Measurements from ENCODE around the gene XYLB.
"Not testable (repeated sequence)": the region's sequence is repeated elsewhere in the genome, so short reads cannot be mapped to it uniquely, and the experiment has no call there.

Gene XYLB

GRCh38 chr3:38346587-38347410 lies at the start of gene XYLB:
TSS of gene XYLB (plus strand) at chr3:38346785. CDS start at chr3:38346869, 84 bp downstream.
- peak; percentile 30 for DNase-seq

- not testable (repeated sequence) for DNase-seq
Observed at GRCh38 chr3:38297053-38297452, 49.5 kb upstream of the XYLB start.

DNA sequence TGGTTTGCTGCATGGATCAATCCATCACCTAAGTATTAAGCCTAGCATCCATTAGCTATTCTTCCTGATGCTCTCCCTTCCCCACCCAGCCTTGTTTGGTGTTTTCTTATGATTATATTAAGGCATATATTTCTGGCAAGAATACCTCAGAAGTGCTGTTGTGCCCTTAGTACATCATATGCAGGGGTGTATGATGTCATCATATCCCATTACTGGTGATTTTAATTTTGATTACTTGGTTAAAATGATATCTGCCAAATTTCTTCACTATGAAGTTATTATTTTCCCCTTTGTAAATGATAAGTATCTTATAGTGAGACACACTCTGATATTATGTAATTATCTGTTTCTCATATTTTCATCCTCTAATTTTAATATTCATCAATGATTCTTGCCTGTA lies 49.0 kb upstream of the XYLB start:
- no peak for DNase-seq

- DNase-seq: no peak
Observed at GRCh38 chr3:38297947-38298711, 48.5 kb upstream of the XYLB start.

DNA sequence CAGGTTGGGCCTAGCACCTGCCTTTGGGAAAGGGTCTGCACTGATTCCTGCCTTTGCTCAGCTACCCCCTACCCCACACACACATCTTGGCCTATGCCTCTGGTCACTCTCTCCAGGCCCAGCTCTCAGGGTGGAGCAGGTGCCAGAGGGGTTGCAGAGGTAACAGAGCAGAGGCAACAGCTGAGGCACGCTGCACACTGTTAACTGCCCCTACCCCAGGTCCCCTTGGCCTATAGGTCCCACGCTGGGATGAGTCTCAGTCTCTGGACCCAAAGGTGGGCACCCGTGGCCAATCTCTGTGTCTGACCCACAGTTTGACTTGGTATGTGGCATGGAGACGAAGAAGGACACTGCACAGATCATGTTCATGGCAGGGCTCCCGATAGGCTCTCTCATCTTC lies 39.6 kb upstream of the XYLB start:
- no peak for DNase-seq

DNA sequence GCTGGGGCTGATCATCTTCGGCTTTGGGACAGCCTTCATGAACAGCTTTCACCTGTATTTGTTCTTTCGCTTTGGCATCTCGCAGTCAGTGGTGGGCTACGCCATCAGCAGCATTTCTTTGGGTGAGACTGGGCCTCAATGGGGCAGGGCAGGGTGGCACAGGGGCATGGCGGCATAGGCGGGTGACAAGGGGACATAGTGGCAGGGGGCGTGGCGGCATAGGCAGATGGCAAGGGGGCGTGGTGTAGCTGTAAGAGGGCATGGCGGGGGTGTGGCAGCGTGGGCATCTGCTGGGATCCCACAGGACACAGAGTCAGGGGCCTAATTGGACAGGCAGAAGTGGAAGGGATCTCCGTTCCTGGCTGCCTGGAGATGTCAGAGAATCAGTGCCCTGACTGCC lies 39.0 kb upstream of the XYLB start:
- no peak for DNase-seq

DNA sequence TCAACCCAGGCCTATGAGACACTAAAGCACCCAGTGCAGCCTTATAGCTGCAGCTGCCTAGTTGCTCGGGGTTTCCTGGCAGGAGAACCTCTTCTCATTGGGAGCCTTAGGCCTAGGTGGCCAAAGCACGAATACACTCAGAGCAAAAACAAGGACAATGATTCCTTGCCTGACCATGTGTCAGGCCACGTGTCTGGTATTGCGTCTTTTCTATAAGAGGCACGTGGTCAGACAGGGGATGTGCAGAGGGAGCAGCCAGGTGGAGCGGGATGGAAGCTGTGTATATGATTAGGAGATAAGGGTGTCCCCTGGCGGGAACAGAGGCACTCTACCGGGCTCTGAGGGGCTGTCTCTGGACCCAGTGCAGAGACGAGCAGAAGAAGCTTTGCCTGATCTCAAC lies 38.1 kb upstream of the XYLB start:
- no peak for DNase-seq

DNA sequence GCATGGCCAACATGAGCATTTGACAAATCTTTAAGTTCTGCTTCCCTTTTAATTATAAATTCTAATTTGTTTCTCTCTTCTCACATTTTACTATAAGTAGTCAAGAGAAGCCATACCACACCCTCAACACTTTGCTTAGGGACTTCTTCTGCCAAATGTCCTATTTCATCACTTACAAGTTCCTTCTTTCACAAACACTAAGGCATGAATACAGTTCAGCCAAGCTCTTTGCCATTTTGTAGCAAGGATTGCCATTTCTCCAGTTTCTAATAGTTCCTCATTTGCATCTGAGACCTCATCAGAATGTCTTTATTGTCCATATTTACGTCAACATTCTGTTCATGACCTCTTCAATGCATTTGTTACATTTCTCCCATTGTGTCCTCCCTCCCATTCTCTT lies 35.1 kb upstream of the XYLB start:
- no peak for DNase-seq

GRCh38 chr3:38311941-38312340 lies 34.6 kb upstream of the XYLB start:
- DNase-seq: no peak

- DNase-seq: no peak
Observed at GRCh38 chr3:38312356-38312755, 34.2 kb upstream of the XYLB start.

DNA sequence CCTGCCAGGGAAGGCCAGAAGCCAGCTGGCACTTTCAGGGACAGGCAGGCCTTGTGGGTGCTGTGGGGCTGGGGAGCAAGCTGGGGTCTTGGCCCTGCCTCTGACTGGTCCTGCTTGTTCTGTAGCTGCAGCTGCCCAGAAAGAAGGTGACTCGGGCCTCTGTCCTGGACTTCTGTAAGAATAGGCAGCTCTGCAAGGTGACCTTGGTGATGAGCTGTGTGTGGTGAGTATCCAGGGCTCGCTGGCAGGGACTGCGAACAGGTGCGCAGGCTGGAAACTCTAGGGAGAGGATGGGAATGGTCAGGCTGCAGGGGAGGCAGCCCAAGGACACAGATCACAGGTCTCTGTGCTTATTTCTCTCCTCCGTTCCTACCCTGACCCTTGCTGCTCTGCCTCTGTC lies 33.3 kb upstream of the XYLB start:
- no peak for DNase-seq

GRCh38 chr3:38313695-38314094 lies 32.9 kb upstream of the XYLB start:
- DNase-seq: no peak

DNA sequence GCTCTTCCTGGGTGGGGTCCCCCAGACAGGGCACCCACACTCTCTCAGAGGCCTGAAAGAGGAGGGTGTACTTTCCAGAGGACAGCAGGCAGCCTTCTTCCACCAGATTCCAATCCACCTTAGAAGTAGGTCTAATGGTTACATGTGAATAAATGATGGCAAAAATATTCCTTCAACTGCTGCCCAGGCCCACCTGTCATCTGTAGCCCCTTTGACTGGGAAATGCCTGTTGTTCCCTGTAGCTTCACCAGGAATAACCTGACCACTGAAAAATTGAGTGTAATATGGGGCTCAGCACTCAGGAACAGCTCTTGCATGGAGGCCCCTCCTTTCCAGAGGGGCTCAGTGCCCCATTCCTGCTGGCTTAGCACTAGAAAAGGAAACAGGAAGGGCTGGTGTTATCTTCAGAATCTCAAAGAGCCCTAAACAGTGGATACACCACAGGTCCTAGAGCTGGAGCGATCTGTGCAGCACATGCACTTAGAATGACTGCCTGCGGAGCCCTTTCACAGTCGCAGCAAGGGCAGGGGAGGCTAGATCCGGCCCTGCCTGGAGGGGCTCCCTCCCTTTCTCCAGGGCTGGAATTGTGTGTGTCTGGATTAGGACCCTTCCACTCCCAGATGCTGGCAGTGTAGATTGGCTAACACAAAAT lies 32.3 kb upstream of the XYLB start:
- DNase-seq: no peak

DNA sequence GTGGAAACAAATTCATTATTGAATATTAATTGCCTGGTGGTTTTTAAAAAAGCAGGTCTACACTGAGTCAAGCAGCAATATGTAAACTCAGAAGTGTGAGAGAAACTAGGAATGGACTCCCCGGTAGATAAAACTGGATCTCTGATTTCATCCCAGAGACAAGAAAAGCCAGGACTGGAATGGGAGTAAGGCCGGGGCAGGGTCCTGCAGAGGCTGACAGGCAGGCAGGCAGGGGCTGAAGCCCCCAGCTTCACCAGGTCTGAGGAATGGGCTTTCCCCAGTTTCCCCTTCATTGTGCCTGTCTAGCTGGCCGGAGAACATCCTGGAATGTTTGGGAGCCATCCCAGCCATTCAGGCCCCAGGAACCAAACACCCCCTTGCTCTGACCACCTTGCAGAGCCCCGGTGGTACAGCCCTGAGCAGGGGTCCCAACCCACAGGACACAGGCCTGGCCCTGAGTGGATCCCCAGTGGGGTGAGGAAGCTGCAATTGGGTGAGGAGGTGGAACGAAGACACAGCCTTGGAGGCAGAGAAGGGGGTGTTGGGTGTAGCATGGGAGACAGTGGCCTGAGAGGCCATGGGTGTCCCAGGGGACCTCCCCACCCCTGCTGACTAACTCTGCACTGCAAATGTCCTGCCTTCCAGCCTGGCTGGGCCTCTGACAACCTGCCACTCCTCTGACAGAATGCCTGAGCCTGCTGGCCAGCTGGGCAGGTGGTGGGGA lies 31.7 kb upstream of the XYLB start:
- DNase-seq: no peak

DNA sequence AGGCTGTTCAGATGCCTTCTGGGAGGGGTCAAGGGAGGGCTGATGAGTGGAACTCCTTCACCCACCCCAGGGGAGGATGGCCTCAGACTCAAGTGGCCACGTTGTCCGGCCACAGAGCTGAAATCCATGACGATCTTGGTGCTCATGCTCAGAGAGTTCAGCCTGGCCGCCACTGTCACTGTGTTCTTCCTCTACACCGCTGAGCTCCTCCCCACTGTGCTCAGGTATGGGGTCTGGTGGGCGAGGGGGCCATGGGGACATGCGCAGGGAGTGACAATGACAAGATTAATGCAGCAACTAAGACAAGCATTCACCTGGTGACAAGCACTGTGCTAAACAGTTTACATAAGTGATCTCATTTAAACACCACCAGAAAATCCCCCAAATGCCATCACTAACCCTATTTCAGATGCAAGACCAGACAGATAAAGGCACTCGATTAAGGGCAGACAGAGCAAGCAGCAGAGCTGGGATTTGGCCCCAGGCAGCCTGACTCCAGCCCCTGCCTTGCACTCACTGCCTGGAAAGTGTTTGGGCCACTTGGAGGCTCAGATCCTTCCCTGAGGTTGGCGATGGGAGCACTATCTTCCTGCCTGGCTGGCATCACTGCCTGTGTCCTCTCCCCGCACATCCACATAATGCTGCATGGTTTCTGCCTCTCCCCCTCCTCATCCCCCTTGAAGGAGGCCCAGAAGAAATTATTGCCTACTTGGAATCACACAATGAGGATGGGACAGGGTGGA lies 30.9 kb upstream of the XYLB start:
- DNase-seq: no peak

- DNase-seq: no peak
Observed at GRCh38 chr3:38316356-38317191, 30.0 kb upstream of the XYLB start.

- DNase-seq: no peak
Observed at GRCh38 chr3:38317192-38317759, 29.3 kb upstream of the XYLB start.

GRCh38 chr3:38318766-38319671 lies 27.6 kb upstream of the XYLB start:
- no peak for DNase-seq

DNA sequence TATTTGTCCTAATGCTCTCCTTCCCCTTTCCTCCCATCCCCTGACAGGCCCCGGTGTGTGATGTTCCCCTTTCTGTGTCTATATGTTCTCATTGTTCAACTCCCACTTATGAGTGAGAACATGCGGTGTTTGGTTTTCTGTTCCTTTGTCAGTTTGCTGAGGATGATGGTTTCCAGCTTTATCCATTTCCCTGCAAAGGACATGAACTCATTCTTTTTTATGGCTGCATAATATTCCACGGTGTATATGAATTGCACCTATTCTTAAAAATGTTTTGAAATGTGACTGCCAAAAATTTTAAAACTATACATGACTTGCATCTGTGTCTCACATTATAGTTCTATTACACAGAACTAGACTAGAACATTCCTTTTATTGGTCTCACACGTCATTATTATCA lies 25.9 kb upstream of the XYLB start:
- DNase-seq: not testable (repeated sequence)

DNA sequence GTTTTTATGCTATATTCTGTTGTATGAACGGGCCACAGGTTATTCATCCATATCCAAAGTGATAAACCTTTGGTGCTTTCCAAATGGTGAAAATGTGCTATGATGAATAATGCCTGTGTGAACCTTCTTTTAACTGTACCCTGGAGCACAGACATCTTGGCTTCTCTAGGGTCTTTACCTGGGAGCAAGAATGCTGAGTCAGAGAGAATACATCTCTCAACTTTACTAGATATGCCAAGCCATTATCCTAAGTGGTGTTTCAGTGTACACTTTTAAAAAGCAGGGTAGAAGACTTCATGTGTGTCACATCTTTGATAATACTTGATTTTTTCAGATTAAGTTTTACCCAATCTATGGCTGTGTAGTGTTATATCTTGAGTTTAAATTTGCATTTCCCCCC lies 23.5 kb upstream of the XYLB start:
- DNase-seq: no peak
